NCI-H226 (cell line): ENCODE results near the gene AP3D1.
"Not testable (repeated sequence)": the region's sequence is repeated elsewhere in the genome, so short reads cannot be mapped to it uniquely, and the experiment has no call there.

Source experiments
- DNase-seq: peaks from one replicate; pipeline ENCODE4 v3.0.0-alpha.2; 2015

The AP3D1 gene

DNA sequence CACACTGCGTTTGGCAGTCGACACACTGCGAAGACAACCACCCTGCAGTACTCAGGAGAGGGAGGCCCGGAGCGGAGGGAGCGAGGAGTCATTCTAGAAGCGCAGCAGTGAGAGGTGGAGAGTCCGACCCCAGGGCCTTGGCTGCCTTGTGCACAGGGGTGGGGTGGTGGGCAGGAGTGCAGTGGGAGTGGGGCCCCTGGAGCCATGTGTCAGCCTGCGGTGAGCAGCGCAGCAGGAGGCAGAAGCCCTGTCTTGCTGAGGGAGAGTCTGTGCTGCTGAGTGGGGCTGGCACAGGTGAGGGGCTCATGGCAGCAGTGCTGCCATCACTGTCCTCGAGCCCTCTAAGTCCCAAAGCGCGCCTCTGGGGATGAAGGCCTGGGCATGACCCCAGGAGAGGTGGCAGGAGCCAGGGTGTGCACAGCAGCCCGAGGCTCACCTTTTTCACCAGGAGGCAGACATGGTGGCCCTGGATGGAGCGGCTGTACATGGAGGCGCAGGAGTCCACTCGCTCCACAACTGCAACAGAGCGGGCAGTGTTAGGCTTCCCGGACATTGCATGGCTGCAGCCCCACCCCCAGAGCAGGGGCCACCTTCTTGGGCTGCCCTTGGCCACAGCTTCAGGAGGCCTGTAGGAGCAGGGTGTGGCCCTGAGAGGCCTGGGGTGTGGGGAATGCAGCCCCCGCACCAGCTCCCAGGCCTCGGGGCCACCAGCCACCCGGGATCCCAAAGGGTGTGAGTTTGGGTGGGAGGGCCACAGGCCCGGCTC lies 42.9 kb downstream of the AP3D1 start:
- no peak for DNase-seq

DNA sequence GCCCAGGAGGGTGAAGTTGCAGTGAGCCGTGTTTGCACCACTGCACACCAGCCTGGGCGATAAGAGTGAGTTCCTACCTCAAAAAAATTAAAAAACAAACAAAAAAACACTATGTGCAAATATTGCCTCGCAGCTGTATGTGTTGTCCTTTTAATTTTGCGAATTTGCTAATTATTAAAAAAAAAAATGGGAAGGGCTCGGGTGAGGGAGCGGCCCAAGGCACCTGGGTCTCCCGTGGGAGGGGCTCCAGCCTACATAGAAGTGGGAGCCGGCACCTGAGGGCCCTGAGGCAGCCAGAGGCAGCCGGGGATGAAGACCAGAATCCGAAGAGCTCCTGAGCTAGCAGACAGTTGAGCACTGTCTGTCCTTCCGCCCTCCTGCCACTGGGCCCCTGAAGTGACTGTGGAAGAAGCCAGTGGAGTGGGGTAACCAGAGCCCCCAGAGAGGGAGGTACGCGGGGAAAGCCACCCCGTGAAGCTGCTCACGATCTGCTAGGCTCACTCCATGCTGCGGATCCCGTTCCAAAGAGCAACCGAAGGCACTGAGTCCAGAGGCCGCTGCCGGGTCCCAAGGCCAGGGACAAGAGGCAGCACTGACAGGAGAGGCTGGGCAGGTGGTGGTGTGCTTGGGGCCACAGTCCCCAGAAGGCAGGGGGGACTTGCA lies 48.2 kb downstream of the AP3D1 start:
- no peak for DNase-seq

DNA sequence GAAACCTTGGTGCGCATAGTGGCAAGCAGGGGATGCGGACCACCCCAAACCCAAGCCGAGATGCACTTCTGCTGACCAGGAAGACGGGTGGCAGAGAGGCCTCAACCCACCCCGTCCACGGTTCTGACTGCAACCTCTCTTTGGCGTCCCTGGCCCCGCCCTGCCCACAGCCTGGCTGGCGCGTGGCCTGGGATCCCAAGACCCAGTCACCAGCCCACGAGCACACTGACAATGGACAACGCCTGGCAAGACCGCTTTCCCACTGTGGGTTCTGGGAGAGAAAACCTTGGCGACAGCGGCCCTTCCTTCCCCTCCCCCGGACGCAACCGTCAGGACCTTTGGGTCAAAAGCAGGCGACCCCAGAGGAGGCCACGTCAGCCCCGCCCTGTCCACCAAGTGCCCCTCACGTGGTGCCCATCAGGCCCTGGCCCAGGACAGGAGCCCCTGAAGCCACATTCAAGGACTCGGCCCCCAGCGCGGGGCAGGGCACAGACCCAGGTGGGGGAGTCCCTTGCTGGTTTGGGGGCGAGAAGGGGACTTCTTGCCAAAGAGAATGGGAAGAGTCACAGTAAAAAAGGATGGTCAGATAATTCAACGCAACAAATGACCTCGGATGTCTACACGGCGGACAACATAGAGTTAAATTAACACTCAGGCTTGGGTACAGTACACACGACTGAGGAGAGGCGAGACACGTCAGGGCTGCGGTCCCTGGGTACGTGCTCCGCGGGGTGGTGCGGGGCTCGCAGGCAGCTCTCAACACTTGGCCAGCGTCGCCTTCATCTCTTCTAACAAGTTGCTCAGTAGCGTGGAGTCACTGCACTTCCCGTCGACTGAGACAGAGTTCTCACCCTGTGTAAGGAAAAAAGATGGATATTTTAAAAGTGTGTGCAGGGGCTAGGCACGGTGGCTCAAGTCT lies 49.7 kb downstream of the AP3D1 start:
- DNase-seq = no peak

DNA sequence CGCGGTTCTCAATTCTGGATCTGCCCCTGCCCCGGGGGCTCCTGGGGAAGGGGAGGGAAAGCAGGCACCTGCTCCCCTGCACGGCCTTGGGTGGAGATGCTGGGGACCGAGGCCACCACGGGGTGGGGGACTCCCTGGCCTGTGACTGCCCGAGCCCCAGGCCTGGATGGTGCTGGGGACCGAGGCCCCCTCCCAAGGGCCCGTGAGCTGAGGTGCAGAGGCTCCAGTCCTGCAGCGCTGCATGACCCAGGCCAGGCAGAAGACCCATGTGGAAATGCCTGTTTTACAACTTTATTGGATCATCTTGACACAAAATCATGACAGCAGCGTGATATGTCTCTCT lies 50.7 kb downstream of the AP3D1 start:
- no peak for DNase-seq

DNA sequence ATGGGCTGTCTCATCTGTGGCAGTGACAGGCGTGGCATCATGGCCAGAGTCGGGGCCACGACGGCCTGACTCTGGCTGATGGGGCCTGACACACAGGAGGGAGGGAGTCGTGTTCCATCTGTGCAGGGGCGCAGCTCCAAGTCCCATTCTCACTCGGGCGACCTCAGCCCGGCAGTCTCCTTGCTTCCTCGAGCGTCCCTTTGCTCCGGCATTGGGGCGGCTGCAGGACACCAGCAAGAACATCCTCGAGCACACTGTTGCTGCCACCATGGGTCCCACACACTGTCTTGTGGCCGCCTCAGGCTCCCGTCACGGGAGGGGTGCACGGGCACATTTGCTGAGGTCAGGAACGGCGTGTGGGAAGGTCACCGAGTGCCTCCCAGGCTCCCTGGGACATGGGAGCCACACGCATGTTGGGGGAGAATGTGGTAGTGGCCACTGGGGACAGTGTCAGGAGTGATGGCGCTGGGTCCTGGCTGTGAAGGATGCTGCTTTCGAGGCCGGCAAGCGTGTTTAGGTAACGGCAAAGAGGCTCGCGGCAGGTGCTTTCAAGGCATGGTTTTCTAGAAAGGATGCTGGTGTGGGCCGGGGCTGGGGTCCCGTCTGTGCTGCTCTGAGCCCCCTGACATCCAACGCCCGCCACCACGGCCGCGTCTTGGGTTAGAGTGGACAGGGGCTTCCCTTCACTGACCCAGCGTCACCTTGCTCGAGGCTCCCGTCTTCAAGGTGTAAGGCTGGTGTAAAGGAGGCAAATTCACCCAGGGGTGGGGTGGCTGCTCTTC lies 51.2 kb downstream of the AP3D1 start:
- DNase-seq = no peak

DNA sequence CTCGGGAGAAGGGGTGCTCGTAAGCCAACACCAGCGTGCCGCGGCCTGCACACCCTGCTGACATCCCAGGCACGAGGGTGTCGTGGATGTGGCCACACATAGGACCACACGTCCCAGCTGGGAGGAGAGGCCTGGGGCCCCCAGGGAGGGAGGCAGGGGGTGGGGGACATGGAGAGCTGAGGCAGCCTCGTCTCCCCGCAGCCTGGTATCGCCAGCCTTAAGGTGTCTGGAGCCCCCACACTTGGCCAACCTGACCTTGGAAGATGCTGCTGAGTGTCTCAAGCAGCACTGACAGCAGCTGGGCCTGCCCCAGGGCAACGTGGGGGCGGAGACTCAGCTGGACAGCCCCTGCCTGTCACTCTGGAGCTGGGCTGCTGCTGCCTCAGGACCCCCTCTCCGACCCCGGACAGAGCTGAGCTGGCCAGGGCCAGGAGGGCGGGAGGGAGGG lies 52.3 kb downstream of the AP3D1 start:
- DNase-seq = no peak

DNA sequence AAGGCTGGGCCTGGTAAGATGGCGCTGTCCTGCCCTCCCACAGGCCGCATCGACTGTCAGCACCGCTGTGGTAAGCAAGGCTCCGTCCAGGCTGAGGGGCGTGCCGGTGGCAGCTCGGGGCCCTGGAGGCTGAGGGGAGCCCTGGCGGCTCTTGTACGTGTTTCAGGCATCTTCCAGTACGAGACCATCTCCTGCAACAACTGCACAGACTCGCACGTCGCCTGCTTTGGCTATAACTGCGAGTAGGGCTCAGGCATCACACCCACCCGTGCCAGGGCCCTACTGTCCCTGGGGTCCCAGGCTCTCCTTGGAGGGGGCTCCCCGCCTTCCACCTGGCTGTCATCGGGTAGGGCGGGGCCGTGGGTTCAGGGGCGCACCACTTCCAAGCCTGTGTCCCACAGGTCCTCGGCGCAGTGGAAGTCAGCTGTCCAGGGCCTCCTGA lies 53.5 kb downstream of the AP3D1 start:
- no peak for DNase-seq

DNA sequence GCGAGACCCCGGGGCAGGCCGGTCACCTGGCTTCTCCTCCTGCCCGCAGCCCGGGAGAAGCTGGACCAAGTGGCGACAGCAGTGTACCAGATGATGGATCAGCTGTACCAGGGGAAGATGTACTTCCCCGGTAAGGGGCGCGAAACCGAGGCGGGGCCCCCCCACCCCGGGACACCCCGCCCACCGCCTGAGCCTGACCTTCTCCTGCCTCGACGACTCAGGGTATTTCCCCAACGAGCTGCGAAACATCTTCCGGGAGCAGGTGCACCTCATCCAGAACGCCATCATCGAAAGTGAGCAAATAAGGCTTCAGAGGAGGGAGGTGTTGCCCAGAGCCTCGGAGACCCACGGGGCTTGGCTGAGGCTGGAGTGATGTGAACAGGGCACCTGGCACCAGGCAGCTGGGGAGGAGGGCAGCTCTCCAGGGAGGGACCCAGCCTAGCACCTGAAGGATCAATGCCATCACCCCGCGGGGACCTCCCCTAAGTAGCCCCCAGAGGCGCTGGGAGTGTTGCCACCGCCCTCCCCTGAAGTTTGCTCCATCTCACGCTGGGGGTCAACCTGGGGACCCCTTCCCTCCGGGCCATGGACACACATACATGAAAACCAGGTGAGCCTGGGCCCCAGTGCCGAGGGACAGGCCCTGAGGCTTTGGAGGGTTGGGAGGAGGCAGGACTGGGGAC lies 54.0 kb downstream of the AP3D1 start:
- DNase-seq = no peak

DNA sequence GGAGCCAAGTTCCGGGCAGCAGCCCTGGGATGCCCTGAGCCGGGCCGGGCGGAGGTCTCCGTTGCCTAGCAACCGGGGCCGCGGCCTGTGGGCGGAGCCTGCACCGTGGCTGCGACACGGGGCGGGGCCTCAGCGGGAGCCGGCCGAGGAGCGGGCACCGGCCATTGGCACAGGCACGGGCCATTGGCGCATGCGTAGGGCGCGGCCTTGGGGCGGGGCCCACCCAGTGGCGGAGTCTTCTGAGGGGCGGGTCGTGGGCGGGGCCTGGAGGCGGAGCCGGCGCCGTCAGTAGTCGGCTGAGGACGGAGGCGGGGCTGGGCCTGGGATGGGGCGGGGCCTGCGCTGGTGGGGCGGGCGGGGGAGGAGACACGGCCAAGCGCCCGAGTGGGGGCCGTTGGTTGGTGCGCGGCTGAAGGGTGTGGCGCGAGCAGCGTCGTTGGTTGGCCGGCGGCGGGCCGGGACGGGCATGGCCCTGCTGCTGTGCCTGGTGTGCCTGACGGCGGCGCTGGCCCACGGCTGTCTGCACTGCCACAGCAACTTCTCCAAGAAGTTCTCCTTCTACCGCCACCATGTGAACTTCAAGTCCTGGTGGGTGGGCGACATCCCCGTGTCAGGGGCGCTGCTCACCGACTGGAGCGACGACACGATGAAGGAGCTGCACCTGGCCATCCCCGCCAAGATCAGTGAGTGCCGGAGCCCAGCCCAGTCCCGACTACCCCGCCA lies 54.7 kb downstream of the AP3D1 start, which contains the start of gene IZUMO4:
Gene IZUMO4 (plus strand): TSS at position 436 of the 723 bp plus-strand sequence. CDS start 31 bp downstream, at position 467.
- peak; percentile 87 for DNase-seq

DNA sequence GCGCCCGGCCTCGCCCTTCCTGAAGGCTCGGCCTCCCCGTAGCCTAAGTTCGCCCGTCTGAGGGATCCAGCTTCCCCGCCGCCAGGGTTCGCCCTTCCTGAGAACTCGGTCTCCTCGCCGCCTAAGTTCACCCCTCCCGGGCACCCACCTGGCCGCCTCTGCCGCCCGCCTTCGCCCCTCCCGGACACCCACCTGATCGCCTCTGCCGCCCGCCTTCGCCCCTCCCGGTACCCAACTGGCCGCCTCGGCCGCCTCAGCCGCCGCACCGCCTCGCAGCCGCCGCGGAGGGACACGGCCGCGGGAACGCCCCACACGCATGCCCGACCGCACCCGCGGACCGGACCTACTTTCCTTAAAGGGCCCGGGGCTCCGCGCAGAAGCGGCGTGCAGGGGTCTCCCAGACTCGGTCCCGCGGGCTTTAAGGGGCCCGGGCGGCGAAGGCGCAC lies 55.3 kb downstream of the AP3D1 start, which contains the start of gene MOB3A:
Gene MOB3A (minus strand): TSS at position 293 of the 446 bp plus-strand sequence. CDS start 17,766 bp downstream, outside the sequence.
- peak; percentile 86 for DNase-seq

DNA sequence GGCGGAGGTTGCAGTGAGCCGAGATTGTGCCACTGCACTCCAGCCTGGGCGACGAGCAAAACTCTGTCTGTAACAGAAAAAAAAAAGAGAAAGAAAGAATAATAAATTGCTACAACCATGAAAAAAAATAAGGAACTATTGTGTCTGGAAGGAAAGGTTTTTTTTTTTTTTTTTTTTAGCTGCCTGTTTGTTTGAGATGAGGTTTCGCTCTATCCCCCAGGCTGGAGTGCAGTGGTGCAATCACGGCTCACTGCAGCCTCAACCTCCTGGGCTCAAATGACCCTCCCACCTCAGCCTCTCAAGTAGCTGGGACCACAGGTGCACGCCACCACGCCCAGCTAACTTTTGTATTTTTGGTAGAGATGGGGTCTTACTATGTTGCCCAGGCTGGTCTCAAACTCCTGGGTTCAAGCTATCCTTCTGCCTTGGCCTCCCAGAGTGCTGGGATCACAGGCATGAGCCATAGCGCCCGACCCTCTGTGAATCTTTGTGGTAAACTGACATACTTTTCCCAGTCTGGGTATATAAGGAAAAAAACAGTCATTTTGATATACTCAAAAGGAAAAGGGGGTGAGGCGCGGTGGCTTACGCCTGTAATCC lies 59.3 kb downstream of the AP3D1 start:
- not testable (repeated sequence) for DNase-seq

DNA sequence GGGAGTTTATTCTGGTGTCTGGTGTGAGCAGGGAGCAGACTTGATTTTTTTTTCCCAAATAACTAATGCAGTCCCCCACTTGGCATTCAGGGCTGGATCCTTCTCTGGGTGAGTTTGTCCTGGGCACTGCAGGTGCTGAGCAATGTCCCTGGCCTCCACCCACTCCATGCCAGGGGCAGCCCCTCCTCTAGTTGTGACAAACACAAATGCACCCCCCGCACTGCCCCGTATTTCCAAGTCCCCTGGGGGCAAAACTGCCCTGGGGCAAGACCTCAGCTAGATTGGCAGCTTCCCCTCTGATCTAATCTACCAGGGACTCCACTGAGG lies 61.7 kb downstream of the AP3D1 start:
- no peak for DNase-seq

DNA sequence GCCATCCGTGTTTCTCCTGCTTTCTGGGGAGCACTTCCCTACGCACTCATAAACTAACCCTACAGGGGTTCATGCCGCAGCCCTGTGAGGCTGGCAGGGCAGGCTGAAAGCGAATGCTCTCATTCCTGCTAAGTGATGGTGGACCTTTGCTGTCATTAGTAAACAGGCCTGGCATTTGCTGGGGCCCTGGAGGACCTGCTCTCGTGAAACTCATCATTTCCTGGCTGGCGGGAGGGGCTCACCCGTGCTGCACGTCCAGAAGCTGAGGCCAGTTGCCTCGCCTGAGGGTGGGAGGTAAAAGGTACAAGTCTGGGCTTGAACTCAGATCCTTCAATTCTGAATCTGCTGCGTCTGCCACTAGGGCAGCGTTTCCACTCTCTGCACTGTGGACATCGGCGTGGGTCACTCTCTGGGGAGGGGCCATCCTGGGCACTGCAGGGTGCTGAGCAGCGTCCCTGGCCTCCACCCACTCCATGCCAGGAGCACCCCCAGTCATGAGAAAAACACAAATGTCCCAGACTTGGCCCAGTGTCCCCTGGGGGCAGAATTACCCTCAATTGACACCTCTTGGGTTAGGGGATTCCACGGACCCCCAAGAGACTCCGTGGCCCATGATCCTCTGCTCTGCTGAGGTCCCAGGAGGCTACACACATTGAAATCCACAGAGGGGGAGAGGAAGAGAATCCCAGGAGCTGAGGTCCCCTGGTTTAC lies 62.2 kb downstream of the AP3D1 start:
- DNase-seq = no peak

DNA sequence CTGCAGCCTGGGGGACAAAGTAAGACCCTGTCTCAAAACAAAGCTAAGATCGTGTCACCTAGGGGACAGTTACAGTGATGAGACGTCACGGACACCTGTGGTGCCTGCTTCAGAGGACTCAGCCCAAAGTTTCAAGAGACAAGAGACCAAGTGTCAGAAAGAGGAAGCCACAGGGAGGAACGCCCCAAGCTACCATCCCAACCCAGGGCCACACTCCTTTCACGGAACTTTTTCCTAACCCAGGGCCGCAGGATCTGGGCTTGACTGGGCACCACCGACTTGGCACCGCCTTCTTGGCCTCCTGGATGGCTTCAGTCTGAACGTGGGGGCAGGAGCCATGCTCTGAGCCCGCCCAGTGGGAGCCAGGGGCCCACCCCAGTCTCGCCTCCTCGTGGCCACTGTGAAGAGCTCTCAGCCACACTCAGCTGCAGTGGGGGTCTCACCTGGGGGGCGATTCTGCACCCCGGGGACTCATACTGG lies 63.7 kb downstream of the AP3D1 start:
- DNase-seq = no peak

DNA sequence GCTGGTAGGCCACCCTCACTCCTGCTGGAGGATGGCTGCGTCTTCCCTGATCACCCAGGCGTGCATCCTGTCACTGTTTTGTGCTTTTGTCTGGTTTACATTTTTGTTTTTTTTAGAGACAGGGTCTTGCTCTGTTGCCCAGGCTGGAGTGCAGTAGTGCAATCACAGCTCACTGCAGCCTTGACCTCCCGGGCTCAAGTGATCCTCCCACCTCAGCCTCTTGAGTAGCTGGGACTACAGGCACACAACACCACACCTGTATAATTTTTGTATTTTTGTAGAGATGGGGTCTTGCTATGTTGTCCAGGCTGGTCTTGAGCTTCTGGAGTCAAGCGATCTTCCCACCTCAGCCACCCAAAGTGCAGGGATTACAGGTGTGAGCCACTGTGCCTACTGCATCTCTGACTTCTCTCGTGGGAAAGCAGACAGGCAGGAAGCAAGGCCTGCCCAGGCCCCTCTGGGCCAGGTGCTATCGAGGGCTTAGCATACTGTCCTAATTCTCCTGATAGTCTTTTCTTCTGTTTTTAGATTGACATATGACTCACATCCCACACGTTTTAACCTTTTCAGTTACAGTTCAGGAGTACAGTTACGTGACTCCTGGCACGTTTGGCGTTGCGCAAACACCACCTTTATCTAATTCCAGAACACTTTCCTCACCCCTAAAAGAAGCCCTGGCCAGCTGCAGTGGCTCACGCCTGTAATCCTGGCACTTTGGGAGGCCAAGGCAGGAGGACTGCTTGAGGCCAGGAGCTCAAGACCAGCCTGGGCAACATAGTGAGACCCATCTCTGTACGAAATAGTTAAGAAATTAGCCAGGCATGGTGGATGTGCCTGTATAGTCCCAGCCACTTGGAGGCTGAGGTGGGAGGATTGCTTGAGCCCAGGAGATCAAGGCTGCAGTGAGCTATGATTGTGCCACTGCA lies 64.4 kb downstream of the AP3D1 start:
- peak; percentile 81 for DNase-seq

DNA sequence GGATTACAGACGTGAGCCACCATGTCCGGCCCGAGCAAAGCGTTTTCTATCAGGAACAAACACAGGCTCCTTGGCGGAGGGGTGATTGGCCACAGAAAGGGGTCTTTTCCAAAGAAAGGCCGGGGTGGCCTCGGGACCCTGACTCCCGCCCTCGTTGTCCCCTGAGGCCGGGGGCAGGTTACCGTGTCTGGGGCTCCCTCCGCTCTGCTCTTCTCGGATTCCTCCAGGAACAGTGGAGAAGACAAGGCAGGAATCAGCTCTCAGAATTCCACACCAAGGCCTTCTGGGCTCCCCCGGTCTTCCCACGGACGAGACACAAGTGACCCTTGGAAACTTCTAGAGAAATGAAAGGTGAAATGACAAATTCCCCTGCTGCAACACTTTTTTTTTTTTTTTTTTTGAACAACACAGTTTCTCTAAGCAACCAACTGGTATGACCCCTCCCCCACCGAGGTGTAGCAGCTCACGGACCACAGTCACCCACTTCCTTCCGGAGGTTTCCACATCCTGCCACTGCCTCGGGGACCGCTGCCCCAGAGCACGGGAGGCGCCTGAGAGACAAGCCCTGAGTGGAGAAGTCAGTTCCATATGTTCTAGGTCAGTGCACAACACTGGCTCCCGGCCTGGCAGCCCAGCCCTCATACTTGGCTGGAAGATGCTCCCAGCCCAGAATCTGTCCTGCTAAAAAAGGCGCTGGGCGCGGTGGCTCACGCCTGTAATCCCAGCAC lies 66.2 kb downstream of the AP3D1 start:
- DNase-seq = no peak

DNA sequence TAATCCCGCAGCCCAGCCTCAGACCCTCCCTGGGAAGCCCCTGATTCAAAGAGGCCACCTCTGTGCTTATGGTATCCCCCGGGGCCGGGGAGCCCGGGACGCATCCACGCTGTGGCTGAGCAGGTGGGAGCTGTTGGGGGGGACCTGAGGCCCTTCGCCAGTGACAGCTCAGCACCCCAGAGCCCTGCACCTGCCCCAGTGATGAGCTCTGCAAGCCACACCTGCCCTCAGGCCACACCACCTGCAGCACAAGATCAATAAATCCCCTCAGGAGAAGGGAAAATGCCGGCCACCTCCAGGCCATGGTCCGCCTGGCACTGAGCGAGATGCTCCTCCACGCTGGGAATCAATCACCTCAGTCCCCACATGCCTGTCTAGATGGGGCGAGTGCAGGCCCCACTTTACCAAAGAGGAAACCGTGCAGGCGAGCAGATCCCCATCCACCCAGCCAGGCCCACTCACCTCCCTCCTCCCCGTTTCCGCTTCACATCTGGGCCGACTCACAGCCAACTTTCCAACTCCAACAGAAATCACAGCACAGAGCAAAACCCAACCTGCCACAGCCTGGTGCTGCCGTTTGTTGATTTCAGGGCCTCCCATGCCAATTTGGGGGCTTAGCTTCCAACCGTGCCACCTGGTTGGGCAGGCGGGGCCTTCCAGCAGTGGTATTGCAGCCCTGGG lies 68.1 kb downstream of the AP3D1 start:
- DNase-seq = no peak
